ENCODE data around the gene IHH.

Gene IHH
- 0 reads per million in 2 donors for total RNA-seq

DNA sequence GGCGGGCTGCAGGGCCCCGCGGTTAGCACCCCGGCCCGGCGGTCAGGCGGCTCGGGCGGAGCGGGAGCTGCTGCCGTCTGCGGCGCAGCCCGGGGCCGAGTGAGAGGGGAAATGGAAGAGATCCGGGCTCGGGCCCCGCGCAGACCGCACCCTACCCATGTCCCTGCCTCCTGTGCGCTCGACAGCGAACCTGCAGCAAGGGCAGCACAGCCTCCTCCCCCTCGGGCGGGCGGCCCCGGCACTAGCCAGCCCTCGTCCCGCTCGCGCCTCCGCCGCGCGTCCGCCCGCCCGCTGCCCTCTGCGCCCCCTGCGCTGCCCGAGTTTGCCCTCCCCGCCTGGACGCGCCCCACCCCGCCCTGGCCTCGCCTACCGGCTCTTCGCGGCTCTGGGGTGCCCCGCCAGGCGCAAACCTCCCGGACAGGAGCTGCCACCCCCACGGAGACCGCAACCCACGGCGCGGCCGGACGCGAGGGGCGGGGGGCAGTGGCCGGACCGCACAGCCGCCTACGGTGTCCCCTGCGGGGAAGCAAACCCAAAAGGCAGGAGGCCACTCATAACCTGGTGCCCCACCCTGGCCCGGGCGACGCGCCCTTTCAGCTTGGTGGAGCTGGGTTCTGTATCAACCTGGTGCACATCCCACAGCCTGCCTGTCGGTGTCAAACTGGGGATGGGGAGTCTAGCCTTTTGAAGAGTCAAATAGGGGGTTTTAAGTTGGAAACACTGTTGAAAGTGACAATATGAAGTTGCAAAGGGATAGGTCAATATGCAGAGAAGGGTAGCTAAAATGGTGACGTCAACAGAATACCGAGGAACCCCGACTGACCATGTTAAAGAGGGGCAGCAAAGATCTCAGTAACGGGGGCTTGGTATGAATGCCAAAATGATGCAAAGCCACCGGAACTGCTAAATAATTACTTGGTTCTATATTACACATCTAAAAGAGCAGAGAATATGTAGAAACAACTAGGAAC, at the start of gene IHH:
Gene IHH (minus strand): TSS at position 101 of the 971 bp plus-strand sequence. CDS start 454 bp downstream, outside the sequence.
- DNase-seq: peak in 1 of 5 experiments; percentile 35

DNA sequence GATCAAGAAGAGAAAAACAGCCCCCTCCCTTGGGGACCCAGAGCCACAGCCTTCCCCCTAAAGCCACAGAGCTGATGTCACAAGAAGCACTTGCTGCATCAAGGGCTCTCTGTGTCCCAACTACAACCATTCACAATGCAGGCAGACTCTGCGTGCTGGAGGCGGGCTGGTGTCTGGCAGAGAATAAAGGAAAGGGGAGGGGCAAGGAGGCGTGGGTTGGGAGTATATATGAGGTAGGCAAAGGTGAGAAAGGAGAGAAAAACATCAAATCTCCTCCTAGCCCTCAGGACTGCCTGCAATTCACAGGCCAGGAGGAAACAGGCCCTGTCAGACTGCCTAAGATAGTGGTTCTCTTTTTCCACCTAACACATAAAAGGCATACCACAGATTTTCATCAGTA, 48.8 kb upstream of the IHH start:
- DNase-seq: peak in 1 of 5 experiments; percentile 6

DNA sequence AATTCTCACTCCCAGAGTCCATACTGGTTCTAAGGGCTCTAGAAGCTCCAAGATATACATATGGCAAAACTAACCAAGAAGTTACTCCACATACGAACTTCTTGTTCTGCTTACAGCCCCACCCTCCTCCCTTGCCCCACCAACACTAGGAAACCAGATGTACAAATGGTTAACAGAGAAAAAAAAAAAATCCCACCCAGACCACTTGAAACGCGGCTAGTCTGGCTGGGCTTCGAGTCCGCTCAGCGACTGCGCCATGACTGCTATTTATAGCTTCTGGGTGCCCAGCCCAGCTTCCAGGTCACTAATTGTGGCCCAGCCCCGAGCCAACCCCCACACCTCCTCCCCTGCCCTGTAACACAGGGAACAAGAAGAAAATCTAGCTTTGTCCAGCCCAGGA, 47.0 kb upstream of the IHH start:
- no peak for DNase-seq

- no peak for DNase-seq
These were observed 45.5 kb upstream of the IHH start for GRCh38 chr2:219106251-219106650.

DNA sequence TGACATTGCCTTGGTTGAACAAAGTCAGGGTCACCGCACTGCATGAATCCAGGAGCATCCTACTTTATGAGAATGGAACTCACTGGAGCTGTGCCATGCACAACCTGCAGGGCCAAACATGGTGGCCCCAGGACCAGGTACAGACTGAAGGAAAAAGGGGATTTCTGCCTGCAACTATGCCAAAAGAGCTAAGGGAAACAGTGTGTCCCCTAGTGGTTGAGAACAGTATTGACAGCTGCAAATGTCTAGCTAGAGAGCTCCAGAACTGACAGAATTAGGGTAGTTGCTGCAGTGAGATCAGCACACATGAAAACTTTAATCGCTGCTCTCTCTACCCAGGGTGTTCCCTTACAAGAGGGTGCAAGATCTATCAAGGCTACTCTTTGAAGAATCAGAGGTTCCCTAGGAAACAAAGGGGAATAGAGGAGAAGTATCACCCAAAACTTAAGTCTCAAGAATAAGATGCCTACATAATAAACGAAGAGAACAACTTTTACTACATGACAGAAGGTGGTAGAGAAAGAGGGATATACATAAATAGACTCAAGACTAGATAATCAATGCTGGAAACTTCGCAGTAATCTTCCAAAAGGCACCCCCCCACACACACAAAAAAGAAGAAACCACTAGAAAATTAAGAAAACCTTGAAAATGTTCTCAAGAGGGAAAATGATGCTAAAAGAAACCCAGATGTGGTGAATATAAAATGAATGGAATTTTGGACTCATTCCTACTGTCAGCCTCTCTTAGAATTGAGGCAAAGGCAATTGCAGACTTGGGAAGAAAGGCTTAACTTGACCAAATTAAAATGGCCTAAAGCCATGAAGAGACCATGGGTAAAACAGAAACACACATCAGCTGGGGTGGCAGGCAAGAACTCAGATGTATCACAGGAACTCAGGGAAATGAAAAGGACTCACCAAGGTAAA, 43.6 kb upstream of the IHH start:
- peak in 1 of 5 experiments; percentile 45 for DNase-seq

GRCh38 chr2:219099329-219099728, 38.6 kb upstream of the IHH start:
- DNase-seq: no peak

DNA sequence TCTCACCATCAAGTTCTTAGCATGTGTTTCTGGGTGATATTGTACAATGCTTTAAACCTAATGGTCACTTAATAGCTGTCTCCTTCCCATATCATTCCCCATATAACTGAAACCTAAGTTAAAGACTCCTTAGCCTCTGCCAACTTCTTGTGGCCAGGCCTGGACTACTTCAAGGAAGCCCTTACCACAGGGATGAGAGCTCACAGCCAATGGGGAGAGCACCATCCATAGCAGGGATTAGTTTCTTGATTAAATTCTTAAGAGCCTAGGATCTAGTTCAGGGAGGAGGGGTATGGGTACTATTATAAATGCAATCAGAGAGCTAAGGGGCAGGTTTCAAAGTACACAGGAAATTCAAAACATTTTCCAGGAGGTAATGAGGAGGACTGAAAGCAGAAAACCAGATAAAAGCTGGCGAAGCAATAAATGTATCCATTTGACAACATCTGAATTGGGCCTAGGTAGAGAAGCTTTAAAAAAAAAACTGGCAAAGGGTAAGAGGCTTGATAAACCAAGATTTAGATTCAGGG, 34.8 kb upstream of the IHH start:
- DNase-seq: no peak

DNA sequence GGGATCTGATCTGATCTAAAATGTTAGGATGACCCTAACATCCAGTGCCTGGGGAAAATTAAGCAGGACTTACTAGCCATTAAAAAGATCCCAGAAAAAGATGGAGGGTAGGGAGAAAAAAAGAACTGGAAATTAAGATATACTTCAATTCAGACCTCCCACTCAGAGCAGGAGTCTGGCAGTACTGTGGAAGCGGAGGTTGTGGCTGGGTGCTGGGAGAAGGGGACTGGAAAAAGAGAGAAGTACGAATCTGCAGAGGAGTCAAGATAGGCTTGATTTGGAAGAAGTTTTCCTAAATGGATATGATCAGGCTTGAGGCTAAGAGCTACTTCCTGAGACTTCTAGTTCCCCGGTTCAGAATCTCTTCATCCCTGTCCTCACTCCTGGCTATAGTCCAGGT, 33.5 kb upstream of the IHH start:
- no peak for DNase-seq

- DNase-seq: no peak
These were observed 29.9 kb upstream of the IHH start for GRCh38 chr2:219090436-219091299.

DNA sequence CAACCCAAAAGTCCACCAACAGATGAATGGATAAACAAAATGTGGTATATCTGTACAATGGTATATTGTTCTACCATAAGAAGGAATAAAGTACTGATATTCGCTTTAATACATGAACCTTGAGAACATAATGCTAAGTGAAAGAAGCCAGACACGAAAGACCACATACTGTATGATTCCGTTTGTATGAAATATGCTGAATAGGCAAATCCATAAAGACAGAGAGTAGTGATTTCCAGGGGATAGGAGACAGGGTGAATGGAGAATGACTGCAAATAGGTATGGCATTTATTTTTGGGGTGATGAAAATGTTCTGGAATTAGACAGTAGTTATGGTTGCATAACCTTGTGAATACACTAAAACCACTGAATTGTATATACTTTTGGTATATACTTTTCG, 28.6 kb upstream of the IHH start:
- no peak for DNase-seq

GRCh38 chr2:219087848-219088247, 27.1 kb upstream of the IHH start:
- DNase-seq: no peak

DNA sequence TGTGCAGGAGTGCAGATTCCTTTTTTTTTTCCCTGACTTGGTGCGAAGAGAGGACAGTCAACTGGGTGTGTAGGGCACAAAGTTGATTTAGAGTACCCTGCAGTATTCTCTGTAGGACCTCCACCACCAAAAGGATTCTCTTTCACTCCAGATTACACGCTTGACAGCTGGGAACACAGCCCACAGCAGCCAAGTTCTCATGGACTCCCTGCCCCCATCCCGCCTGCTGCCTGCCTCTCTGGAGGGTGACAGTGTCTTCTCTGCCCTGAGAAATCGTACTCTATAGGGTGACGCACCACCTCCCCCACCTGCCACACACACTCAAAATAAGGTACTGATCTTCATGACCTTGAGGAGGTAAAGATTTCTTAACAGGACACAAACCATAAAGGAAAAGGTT, 26.6 kb upstream of the IHH start:
- DNase-seq: no peak

DNA sequence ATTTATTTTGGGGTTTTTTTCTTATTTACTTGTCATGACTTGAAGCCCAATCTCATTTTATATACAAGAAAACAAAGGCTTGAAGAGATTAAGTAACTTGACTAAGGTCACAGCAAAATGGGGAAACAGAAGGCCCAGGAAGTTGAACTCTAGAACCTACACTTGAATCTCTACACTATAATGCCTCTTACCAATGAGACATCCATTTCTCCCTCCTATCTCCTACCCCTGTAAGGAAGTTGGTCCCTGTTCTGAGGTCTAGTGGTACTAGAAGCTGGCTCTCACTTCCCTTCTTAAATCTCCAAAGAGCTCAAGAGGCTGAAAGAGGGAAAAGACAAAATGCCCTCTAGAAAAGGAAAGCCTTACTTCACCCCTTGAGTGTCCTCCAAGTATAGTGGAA, 25.5 kb upstream of the IHH start:
- no peak for DNase-seq

DNA sequence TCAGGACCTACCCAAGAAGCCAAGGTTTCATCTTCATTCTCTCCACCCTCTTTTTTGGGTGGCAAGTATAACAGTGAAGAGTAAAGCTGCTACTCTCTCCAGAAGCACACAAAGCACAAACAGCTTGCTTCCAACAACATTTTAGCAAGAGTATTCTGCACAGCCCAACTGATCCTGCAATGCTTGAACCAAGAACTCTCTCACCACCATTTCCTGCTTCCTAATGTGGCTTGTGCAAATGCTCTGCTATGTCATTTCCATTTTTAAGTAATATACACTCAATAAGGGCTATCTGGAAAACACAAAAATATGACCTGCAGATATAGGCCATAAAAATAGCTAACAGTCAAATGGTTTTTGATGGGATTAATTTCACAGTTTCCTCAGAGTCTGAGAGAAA, 24.1 kb upstream of the IHH start:
- DNase-seq: peak in 1 of 5 experiments; percentile 29

DNA sequence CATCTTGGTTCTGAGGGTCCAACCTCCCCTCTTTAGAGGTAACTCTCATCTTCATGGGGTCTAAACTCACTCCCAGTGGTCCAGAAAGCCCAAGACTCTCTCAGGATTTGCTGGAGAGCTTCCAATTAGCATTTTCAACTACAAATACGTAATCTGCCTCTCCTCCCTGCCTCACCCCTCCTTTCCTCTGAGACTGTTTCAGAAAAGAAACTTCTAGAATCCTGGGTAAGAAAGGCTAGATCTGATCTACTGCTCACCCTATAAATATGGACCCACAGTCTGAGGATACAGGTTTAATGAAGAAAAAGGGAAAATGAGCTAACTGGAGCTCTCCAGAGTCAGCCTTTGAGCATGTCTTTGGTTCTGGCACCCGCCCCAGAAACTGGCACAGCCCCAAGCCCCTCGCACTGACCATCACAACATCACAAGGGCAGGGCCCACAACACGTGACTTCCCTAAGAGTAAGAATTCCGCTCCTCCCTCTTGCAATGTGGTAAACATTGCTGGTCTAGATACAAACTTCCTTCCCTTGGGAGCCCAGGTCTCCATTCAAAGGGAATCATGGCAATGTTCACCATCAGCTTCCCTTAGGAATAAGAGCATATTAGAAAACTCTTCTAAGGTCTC, 21.7 kb upstream of the IHH start:
- no peak for DNase-seq

- no peak for DNase-seq
These were observed 21.1 kb upstream of the IHH start for GRCh38 chr2:219081701-219082331.

GRCh38 chr2:219081096-219081495, 20.4 kb upstream of the IHH start:
- no peak for DNase-seq

DNA sequence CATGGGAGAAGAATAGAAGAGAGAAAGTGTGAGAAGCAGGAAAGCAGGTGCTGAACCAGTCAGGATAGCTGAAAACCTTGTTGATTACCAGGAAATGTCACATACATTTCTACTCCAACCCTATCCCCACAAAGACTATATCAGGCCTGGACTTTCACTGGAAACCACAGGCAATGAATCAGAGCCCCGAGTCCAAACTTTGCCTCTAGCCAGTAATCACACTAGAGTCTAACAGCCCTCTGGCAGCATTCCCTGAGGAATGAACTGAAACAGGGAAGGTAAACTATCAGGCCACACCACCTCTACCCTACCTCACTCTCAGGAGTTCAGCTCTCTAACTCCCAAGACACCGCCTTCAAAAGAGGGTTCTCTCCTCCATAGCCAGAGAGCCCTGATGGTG, 18.7 kb upstream of the IHH start:
- DNase-seq: no peak

DNA sequence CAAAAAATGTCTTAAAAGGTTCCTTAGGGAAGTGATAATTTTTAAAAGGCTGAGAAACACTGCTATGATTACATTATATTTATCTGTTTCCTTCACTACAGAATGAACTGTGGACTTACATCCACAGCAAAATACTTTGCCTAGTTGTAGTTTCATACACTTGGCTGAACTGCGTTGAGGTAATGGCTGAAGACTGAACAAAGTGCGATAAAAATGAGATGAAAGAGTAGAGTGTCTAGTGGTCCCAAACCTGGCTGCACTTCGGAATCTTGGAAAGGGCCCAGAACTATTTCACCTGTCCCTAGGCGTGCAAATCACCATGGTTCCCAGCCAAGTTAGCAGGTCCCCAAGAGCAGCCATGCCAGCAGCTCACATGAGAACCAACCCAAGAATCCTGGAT, 18.2 kb upstream of the IHH start:
- no peak for DNase-seq

DNA sequence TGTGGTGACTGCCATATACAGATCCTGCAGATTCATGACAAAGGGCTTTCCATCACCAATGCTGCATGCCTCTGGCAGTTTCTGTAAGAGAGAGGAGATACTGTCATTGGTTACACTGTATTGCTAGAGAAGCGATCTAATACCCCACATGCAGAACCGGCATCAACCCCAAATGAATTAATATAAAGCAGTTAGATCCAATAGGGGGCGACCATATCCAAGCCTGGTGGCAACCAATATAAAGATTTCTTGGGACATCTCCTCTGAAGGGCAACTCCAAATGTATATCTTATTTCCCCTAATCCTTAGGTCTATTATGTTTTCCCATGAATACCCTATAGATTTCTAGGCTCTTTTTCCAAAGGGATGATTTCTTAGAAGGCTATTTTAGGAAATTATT, 17.4 kb upstream of the IHH start:
- no peak for DNase-seq

DNA sequence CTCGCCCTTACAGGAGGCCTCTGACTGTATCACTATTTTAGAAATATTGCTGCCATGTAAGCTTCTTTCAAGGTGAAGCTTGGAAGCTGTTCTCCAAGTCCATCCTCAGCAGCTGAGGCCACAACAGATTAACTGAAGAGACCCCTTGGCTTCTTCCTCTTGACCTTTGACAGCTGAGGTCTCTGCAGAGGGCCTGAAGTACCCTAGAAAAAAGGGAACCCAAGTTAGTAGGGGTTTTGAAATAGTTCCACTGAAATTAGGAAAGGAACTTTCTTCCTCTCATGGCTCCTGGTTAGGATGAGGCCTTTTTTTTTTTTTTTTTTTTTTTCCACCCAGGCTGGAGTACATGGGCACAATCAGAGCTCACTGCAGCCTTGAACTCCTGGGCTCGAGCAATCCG, 15.5 kb upstream of the IHH start:
- DNase-seq: no peak

Data from T-helper 2 cell (primary cell).